ENCODE measurements around the gene LHPP.

The LHPP gene

DNA sequence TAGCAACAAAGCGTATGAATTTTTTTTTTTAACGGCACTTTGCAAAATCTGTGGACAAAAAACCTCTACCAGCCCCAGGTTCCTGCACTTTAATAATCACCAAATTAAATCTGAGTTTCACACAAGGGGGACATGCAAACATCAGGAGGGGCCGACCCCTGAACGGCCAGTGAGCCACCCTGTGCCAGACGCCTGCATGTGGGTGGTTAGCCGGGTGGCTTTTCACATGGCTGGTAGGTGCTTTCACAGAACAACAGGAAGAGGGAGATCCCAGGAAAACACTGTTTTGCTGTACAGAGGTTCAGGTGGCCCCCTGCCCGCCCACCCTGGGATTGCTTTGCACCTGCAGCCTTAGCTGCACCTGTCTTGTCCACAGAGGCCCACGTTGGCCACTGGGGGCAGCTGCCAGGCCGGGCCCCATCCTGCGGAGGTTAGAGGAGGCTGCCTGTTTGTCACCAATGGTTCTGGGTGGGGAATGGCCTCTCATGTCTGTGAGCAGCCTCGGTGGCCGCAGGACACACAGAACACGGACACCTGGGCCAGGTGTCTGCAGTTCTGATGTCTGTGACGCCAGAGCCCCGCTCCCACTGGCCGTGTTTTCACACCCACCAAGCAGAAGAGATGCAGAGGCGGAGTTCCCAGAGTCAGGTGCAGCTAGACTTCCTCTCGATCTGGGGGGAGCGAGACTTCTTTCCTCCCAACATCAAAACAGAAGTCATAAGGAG, 174.8 kb downstream of the LHPP start:
- TF ChIP-seq RARB (CRISPR knock-in tag; IDR thresholded peaks at IDR 0.05), result no peak
- no peak for TF ChIP-seq TCF4 (CRISPR knock-in tag; IDR thresholded peaks at IDR 0.05; ENCODE audit: borderline replicate concordance)
- TF ChIP-seq CREB5 (CRISPR knock-in tag; IDR thresholded peaks at IDR 0.05; ENCODE audit: low read depth), result no peak
- TF ChIP-seq SNAI2 (CRISPR knock-in tag; IDR thresholded peaks at IDR 0.05), result no peak
- TF ChIP-seq ARNTL (CRISPR knock-in tag; IDR thresholded peaks at IDR 0.05; ENCODE audit: borderline replicate concordance, low read depth), result no peak
- TF ChIP-seq TOX (CRISPR knock-in tag; IDR thresholded peaks at IDR 0.05; ENCODE audit: borderline replicate concordance), result no peak
- TF ChIP-seq CSDC2 (CRISPR knock-in tag; IDR thresholded peaks at IDR 0.05), result no peak
- TF ChIP-seq, protein P1, sequence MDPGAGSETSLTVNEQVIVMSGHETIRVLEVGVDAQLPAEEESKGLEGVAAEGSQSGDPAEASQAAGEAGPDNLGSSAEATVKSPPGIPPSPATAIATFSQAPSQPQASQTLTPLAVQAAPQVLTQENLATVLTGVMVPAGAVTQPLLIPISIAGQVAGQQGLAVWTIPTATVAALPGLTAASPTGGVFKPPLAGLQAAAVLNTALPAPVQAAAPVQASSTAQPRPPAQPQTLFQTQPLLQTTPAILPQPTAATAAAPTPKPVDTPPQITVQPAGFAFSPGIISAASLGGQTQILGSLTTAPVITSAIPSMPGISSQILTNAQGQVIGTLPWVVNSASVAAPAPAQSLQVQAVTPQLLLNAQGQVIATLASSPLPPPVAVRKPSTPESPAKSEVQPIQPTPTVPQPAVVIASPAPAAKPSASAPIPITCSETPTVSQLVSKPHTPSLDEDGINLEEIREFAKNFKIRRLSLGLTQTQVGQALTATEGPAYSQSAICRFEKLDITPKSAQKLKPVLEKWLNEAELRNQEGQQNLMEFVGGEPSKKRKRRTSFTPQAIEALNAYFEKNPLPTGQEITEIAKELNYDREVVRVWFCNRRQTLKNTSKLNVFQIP (CRISPR knock-in tag; IDR thresholded peaks at IDR 0.05; ENCODE audit: borderline replicate concordance, low read depth), result no peak
- TF ChIP-seq ZNF70 (CRISPR knock-in tag; IDR thresholded peaks at IDR 0.05), result no peak
- TF ChIP-seq ZNF8 (CRISPR knock-in tag; IDR thresholded peaks at IDR 0.05), result no peak
- no peak for TF ChIP-seq ZC3H10 (CRISPR knock-in tag; IDR thresholded peaks at IDR 0.05)
- TF ChIP-seq BACH2 (CRISPR knock-in tag; IDR thresholded peaks at IDR 0.05; ENCODE audit: borderline replicate concordance), result no peak
- no peak for TF ChIP-seq GLIS3 (CRISPR knock-in tag; IDR thresholded peaks at IDR 0.05)
- TF ChIP-seq, protein P2, sequence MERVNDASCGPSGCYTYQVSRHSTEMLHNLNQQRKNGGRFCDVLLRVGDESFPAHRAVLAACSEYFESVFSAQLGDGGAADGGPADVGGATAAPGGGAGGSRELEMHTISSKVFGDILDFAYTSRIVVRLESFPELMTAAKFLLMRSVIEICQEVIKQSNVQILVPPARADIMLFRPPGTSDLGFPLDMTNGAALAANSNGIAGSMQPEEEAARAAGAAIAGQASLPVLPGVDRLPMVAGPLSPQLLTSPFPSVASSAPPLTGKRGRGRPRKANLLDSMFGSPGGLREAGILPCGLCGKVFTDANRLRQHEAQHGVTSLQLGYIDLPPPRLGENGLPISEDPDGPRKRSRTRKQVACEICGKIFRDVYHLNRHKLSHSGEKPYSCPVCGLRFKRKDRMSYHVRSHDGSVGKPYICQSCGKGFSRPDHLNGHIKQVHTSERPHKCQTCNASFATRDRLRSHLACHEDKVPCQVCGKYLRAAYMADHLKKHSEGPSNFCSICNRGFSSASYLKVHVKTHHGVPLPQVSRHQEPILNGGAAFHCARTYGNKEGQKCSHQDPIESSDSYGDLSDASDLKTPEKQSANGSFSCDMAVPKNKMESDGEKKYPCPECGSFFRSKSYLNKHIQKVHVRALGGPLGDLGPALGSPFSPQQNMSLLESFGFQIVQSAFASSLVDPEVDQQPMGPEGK (CRISPR knock-in tag; IDR thresholded peaks at IDR 0.05; ENCODE audit: borderline replicate concordance), result no peak
- TF ChIP-seq ZFP3 (CRISPR knock-in tag; IDR thresholded peaks at IDR 0.05), result no peak
- ATAC-seq, result no peak

DNA sequence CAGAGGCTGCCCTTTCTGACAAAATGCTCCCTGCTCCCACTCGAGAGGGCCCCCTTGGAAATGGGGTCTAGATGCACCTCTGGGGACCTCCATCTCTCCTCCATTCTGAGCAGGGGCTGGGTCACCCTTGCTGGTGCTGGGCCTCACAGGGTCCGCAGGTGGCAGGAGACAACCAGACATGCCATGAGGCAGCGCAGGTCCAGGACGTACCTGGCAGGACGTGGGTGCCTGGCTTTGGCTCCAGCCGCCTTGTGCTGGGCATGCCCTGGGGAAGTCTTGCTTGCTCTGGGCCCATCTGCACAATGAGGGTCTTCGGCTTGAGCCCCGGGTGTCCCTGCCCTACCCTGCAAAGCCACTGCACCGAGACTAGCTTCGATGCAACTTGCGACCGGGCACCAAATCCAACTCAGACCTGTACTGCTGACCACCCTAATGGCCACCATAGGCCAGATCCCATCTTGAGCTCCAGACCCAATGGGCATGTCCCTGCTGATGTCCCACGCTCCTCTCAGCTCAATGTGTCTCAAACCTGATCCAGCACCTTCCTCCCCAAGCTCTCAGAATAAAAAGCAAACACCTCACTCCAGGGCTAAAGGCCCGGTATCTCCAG, 175.6 kb downstream of the LHPP start:
- TF ChIP-seq TSHZ2 (CRISPR knock-in tag; IDR thresholded peaks at IDR 0.05), result no peak
- no peak for TF ChIP-seq OSR1 (CRISPR knock-in tag; IDR thresholded peaks at IDR 0.05)
- no peak for TF ChIP-seq GLIS3 (CRISPR knock-in tag; IDR thresholded peaks at IDR 0.05)
- no peak for TF ChIP-seq ESRRG (CRISPR knock-in tag; IDR thresholded peaks at IDR 0.05)
- no peak for TF ChIP-seq ZFP30 (CRISPR knock-in tag; IDR thresholded peaks at IDR 0.05)
- no peak for TF ChIP-seq CSRNP3 (CRISPR knock-in tag; IDR thresholded peaks at IDR 0.05)
- no peak for TF ChIP-seq ISL1 (CRISPR knock-in tag; IDR thresholded peaks at IDR 0.05)
- no peak for TF ChIP-seq BACH2 (CRISPR knock-in tag; IDR thresholded peaks at IDR 0.05; ENCODE audit: borderline replicate concordance)
- no peak for TF ChIP-seq TOX (CRISPR knock-in tag; IDR thresholded peaks at IDR 0.05; ENCODE audit: borderline replicate concordance)
- TF ChIP-seq, protein P1 (CRISPR knock-in tag; IDR thresholded peaks at IDR 0.05; ENCODE audit: borderline replicate concordance, low read depth), result no peak
- no peak for TF ChIP-seq ARNTL (CRISPR knock-in tag; IDR thresholded peaks at IDR 0.05; ENCODE audit: borderline replicate concordance, low read depth)
- no peak for TF ChIP-seq ZNF565 (CRISPR knock-in tag; conservative IDR thresholded peaks at IDR 0.05; ENCODE audit: low read depth)
- TF ChIP-seq ZC3H10 (CRISPR knock-in tag; IDR thresholded peaks at IDR 0.05), result no peak
- no peak for TF ChIP-seq SNAI2 (CRISPR knock-in tag; IDR thresholded peaks at IDR 0.05)
- no peak for ATAC-seq

Measured in SK-N-SH treated with all-trans-retinoic acid at 6 μM for 48 hours (cell line).